Neuronal stem cell (in vitro differentiated cells): ENCODE measurements around the gene FOXO3.

Experiments used
- DNase-seq: peaks from one replicate; pipeline ENCODE4 v3.0.0-alpha.2; 2013; ENCODE audit warnings: low spot score
- H2AFZ ChIP-seq: one replicate; pipeline ENCODE4 v1.6.1; 2013; ENCODE audit warnings: mild to moderate bottlenecking, low read length, inconsistent platforms
- H2AK5ac ChIP-seq: 2 replicates; pipeline ENCODE4 v1.6.1; 2013; ENCODE audit warnings: low read depth, mild to moderate bottlenecking, inconsistent platforms, low read length, moderate library complexity, mixed read lengths
- H2BK120ac ChIP-seq: 2 replicates; pipeline ENCODE4 v1.6.1; 2013; ENCODE audit warnings: low read depth, mild to moderate bottlenecking, inconsistent platforms, low read length, moderate library complexity, mixed read lengths
- H2BK12ac ChIP-seq: one replicate; pipeline ENCODE4 v1.6.1; 2013; ENCODE audit warnings: low read length, inconsistent platforms
- H2BK15ac ChIP-seq: 2 replicates; pipeline ENCODE4 v1.6.1; 2013; ENCODE audit warnings: mild to moderate bottlenecking, low read length, inconsistent platforms, mixed read lengths
- H2BK5ac ChIP-seq: one replicate; pipeline ENCODE4 v1.6.1; 2013; ENCODE audit warnings: inconsistent platforms, mild to moderate bottlenecking, low read length, moderate library complexity
- H3K14ac ChIP-seq: one replicate; pipeline ENCODE4 v1.6.1; 2013; ENCODE audit warnings: low read length, inconsistent platforms
- H3K18ac ChIP-seq: 2 replicates; pipeline ENCODE4 v1.6.1; 2013; ENCODE audit warnings: low read length, inconsistent platforms
- H3K23ac ChIP-seq: 2 replicates; pipeline ENCODE4 v1.6.1; 2013; ENCODE audit warnings: low read depth, mild to moderate bottlenecking, mixed read lengths, low read length, inconsistent platforms; ENCODE audit not compliant: poor library complexity
- H3K27ac ChIP-seq: replicated peaks from 3 replicates; pipeline ENCODE4 v1.5.1; 2013; ENCODE audit warnings: low read length, inconsistent platforms
- H3K27me3 ChIP-seq, 3 experiments: 2 replicates each; pipeline ENCODE4 v1.6.1; 2013; ENCODE audit warnings: low read length in 3 of 3, mild to moderate bottlenecking in 2 of 3, inconsistent platforms in 1 of 3, low read depth in 1 of 3, mixed read lengths in 1 of 3, moderate library complexity in 1 of 3; ENCODE audit not compliant: control insufficient read depth in 3 of 3, insufficient read depth in 3 of 3
- H3K36me3 ChIP-seq, 2 donors: replicated peaks in 1 of 2; 2 replicates each; pipeline ENCODE4 v1.6.1; 2013; ENCODE audit warnings: low read length in 2 of 2; ENCODE audit not compliant: control insufficient read depth in 2 of 2, insufficient read depth in 2 of 2
- H3K4ac ChIP-seq: 2 replicates; pipeline ENCODE4 v1.6.1; 2013; ENCODE audit warnings: inconsistent platforms, mild to moderate bottlenecking, low read length, moderate library complexity
- H3K4me1 ChIP-seq, 2 donors: 1 replicate in 1 of 2; 2 replicates in 1 of 2; pipeline ENCODE4 v1.6.1; 2013; ENCODE audit warnings: low read length in 2 of 2, low read depth in 1 of 2; ENCODE audit not compliant: control insufficient read depth in 2 of 2, insufficient read depth in 1 of 2
- H3K4me2 ChIP-seq: one replicate; pipeline ENCODE4 v1.6.1; 2013; ENCODE audit warnings: mild to moderate bottlenecking, low read length, inconsistent platforms; ENCODE audit not compliant: insufficient read depth, poor library complexity, severe bottlenecking
- H3K4me3 ChIP-seq, 2 donors: 2 replicates each; pipeline ENCODE4 v1.5.1; 2013; ENCODE audit warnings: low read length in 2 of 2, mild to moderate bottlenecking in 2 of 2, inconsistent platforms in 1 of 2, moderate library complexity in 1 of 2
- H3K79me1 ChIP-seq: one replicate; pipeline ENCODE4 v1.6.1; 2013; ENCODE audit warnings: low read depth, mild to moderate bottlenecking, inconsistent platforms, low read length, moderate library complexity
- H3K9ac ChIP-seq: one replicate; pipeline ENCODE4 v1.6.1; 2013; ENCODE audit warnings: mild to moderate bottlenecking, low read depth, low read length, inconsistent platforms; ENCODE audit not compliant: poor library complexity
- H3K9me3 ChIP-seq, 2 donors: replicated peaks in 1 of 2; 2 replicates each; pipeline versions ENCODE3 to v1.6.1; 2013; ENCODE audit warnings: low read length in 2 of 2, mild to moderate bottlenecking in 2 of 2, inconsistent platforms in 1 of 2, low read depth in 1 of 2, mixed read lengths in 1 of 2, moderate library complexity in 1 of 2; ENCODE audit not compliant: control insufficient read depth in 2 of 2, insufficient read depth in 1 of 2
- H4K8ac ChIP-seq: one replicate; pipeline ENCODE4 v1.6.1; 2013; ENCODE audit warnings: low read depth, mild to moderate bottlenecking, inconsistent platforms, low read length, moderate library complexity
- H4K91ac ChIP-seq: one replicate; pipeline ENCODE4 v1.6.1; 2013; ENCODE audit warnings: low read length, low read depth, mild to moderate bottlenecking, inconsistent platforms; ENCODE audit not compliant: poor library complexity
- WGBS, 2 donors: extraction: QIAGEN DNeasy Blood & Tissue Kit; methylation state at CpG; one replicate each; pipeline ENCODE4 v1.1.7; 2013; ENCODE audit warnings: missing lambda C conversion rate in 2 of 2, mixed read lengths in 1 of 2; ENCODE audit not compliant: insufficient read length in 2 of 2, insufficient replicate concordance in 1 of 2; ENCODE audit errors: extremely low coverage in 2 of 2; 5-methylcytosine and 5-hydroxymethylcytosine counted together

The FOXO3 gene

DNA sequence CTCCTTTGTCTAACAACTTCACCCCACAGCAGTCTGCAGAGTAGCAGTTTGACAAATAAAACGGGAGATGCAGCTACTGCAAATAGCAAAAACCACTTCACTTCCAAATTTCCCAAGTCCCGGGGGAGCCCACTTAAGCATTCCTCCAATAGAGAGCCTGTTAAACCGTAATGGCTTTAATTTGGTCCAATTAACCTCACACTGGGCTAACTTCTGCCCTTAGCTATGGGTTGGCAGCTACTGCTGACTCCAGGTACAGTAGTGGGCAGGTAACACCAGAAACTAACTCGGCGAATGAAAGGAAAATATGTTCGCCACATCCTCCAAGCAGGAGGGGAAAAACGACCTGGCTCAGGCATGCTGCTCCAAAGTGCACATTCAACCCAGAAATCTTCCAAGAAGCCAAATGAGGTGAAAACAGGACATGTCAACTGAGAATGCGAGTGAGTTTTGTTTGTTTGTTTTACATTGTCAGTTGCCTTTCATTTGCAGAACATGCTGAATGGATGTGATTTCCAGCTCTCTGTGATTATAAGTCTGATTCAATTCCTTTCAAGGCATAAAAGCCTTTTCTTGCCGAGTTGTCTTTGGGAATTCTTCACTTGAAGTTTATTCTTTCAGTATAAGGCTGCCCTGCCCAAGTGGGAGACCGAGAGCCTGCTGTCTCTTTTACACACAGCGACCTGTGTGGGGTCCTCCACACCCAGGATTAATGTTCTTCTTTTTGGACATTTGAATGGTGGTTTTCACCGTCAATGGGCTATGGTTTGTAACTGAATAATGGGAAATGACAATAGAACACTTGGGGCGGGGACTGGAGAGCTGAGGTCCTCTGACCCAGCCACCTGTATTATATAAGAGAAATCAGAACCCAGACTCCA, 170.2 kb downstream of the FOXO3 start:
- Histone ChIP-seq H2BK5ac (no peak overlapping the region), H2BK15ac (no peak overlapping the region), H2AFZ (no peak overlapping the region), H3K27ac (no peak overlapping the region), H3K4me2 (no peak overlapping the region), H3K9me3 (no peaks in the 10 kb centered on the region), H3K36me3 (no peaks in the 10 kb centered on the region), H3K23ac (no peak overlapping the region), H4K8ac (no peak overlapping the region), H3K79me1 (no peaks in the 10 kb centered on the region), H3K4me1 (peaks cover 6 to 19% of the 10 kb centered on the region in 2 donors), H4K91ac (no peak overlapping the region), H3K14ac (no peak overlapping the region), H2AK5ac (no peak overlapping the region), H2BK120ac (no peak overlapping the region), H3K27me3 (peaks cover 0 to 59% (median 0%) of the 10 kb centered on the region in 3 experiments), H3K9ac (no peak overlapping the region), H3K18ac (no peak overlapping the region), H2BK12ac (no peak overlapping the region), H3K4me3 (no peak overlapping the region), H3K4ac (no peak overlapping the region)
- no CpG with 5 or more reads among the region's 13 CpGs for WGBS, 2 donors
- DNase-seq = no peak

DNA sequence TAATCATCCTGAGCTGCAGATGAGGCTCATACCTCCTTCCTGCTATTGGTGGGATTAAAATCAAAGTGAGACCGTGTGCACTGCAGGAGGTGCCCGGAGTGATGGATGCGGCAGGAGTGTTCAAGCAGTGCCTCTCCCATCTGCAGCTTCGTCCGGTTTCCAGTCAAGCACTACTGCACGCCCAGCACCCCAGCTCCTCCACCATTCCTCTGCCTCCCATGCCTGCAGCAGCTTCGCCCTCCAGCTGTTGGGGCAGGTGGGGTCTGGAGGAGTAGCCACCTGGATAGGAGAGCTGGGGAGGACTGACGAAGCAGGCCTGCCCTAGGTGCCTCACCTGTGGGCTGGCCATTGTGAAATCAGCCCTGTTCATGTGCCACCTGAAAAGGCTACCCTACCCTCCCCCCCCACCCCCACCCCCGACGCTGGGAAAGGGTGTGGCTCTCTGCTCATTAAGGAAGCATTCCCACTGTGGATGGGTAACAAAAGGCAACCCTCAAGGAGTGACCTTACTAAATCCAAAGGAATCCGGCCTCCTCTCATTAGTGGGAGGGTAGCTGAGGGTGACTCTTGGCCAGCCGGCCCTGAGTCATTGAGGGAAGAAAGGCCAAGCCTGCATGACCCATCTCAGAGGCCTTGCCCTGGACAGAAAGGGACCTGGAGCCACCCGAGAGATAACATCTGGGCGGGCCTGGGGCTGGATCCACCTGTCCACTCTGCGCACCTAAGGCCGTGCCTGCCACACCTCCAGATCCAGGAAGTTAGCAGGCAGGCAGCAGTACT, 171.6 kb downstream of the FOXO3 start:
- Histone ChIP-seq H2BK120ac (no peak overlapping the region), H3K79me1 (no peaks in the 10 kb centered on the region), H2BK5ac (no peak overlapping the region), H3K4me2 (no peak overlapping the region), H4K91ac (no peak overlapping the region), H2BK12ac (no peak overlapping the region), H3K4me1 (peaks cover 6 to 19% of the 10 kb centered on the region in 2 donors), H2AFZ (no peak overlapping the region), H3K9me3 (no peaks in the 10 kb centered on the region), H3K14ac (no peak overlapping the region), H3K36me3 (no peaks in the 10 kb centered on the region), H2BK15ac (no peak overlapping the region), H4K8ac (no peak overlapping the region), H3K18ac (peak overlapping the region; percentile 66), H3K4me3 (no peak overlapping the region), H3K4ac (no peak overlapping the region), H3K23ac (no peak overlapping the region), H3K9ac (no peak overlapping the region), H3K27ac (no peak overlapping the region), H3K27me3 (peaks cover 0 to 59% (median 0%) of the 10 kb centered on the region in 3 experiments), H2AK5ac (peak overlapping the region; percentile 79)
- no CpG with 5 or more reads among the region's 16 CpGs for WGBS, 2 donors
- DNase-seq = no peak

GRCh38 chr6:108733051-108733450, 172.3 kb downstream of the FOXO3 start:
- Histone ChIP-seq H2BK5ac (no peak overlapping the region), H3K18ac (no peak overlapping the region), H3K4me1 (peaks cover 9 to 19% of the 10 kb centered on the region in 2 donors), H3K36me3 (no peaks in the 10 kb centered on the region), H2BK12ac (no peak overlapping the region), H3K9me3 (no peaks in the 10 kb centered on the region), H3K27me3 (peaks cover 0 to 54% (median 0%) of the 10 kb centered on the region in 3 experiments), H3K27ac (no peak overlapping the region), H2BK120ac (no peak overlapping the region), H3K14ac (no peak overlapping the region), H2AFZ (no peak overlapping the region), H4K91ac (no peak overlapping the region), H2AK5ac (no peak overlapping the region), H3K9ac (no peak overlapping the region), H2BK15ac (no peak overlapping the region), H4K8ac (no peak overlapping the region), H3K4me3 (no peak overlapping the region), H3K4me2 (no peak overlapping the region), H3K79me1 (no peaks in the 10 kb centered on the region), H3K23ac (no peak overlapping the region), H3K4ac (no peak overlapping the region)
- no peak for DNase-seq
- WGBS, 2 donors = no CpG with 5 or more reads among the region's 1 CpG

GRCh38 chr6:108733706-108734265, 173.1 kb downstream of the FOXO3 start:
- H4K8ac ChIP-seq = no peak overlapping the region
- H3K4me2 ChIP-seq = no peak overlapping the region
- no peak overlapping the region for H3K4ac ChIP-seq
- no peak overlapping the region for H2AK5ac ChIP-seq
- DNase-seq = no peak
- no peak overlapping the region for H3K9ac ChIP-seq
- no peaks in the 10 kb centered on the region for H3K36me3 ChIP-seq
- no peak overlapping the region for H3K27ac ChIP-seq
- no peak overlapping the region for H3K14ac ChIP-seq
- WGBS, 2 donors = no CpG with 5 or more reads among the region's 2 CpGs
- H3K4me3 ChIP-seq = no peak overlapping the region
- H3K27me3 ChIP-seq = peaks cover 0 to 46% (median 0%) of the 10 kb centered on the region in 3 experiments
- H2AFZ ChIP-seq = no peak overlapping the region
- no peak overlapping the region for H4K91ac ChIP-seq
- H3K23ac ChIP-seq = no peak overlapping the region
- no peaks in the 10 kb centered on the region for H3K9me3 ChIP-seq
- H2BK5ac ChIP-seq = no peak overlapping the region
- no peak overlapping the region for H2BK15ac ChIP-seq
- H3K4me1 ChIP-seq = peaks cover 10 to 17% of the 10 kb centered on the region in 2 donors
- H2BK120ac ChIP-seq = no peak overlapping the region
- no peaks in the 10 kb centered on the region for H3K79me1 ChIP-seq
- no peak overlapping the region for H2BK12ac ChIP-seq
- no peak overlapping the region for H3K18ac ChIP-seq
